Measurements from ENCODE around the gene GGT5. TPM values are rescaled to one million over a fixed set of nuclear protein-coding genes. Genes with fewer than 3 reads are reported as not detected.

Gene GGT5
- total and polyA plus RNA-seq, 8 donors: 2.3 to 18.3 (median 12.0) TPM

DNA sequence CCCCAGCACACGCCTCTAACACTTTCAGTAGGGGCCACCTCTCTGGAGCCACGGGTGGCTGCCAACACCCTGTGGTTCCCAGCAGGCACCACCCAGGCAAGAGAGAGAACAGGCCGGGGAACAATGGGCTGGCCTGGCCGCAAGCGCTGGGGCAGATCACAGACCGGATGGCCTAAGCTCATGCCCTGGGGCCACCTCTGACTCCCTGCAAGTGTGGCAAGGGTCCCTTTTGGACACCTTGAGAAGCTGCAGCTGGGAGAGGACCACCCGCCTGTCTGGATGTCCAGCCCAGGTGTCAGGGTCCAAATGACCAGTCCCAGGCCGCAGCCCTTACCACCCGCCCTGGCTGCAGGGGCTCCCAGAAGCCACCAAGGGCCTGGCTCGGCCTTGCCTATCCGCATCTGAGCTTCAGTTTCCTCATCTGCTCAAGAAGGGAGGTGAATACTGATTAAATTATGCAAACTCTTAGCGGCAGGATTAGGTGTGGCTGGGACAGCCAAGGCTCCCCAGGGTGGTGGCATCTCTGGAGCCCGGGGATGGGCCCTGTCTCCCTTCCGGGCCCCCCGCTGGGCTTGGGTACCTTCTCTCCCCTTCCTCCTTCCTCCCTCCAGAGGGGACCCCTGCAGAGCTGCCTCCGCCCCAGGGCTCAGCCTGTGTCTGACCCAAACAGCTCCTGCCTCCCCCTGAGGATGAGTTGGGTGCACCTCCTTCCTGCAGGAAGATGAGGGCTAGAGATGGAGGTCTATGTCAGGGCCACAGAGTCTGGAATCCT is 64.4 kb downstream of the GGT5 start:
- TF ChIP-seq, protein P1, sequence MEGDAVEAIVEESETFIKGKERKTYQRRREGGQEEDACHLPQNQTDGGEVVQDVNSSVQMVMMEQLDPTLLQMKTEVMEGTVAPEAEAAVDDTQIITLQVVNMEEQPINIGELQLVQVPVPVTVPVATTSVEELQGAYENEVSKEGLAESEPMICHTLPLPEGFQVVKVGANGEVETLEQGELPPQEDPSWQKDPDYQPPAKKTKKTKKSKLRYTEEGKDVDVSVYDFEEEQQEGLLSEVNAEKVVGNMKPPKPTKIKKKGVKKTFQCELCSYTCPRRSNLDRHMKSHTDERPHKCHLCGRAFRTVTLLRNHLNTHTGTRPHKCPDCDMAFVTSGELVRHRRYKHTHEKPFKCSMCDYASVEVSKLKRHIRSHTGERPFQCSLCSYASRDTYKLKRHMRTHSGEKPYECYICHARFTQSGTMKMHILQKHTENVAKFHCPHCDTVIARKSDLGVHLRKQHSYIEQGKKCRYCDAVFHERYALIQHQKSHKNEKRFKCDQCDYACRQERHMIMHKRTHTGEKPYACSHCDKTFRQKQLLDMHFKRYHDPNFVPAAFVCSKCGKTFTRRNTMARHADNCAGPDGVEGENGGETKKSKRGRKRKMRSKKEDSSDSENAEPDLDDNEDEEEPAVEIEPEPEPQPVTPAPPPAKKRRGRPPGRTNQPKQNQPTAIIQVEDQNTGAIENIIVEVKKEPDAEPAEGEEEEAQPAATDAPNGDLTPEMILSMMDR (IDR thresholded peaks at IDR 0.05): no peak
- peak in 1 of 4 donors; percentile 5 for ATAC-seq
- H3K27ac ChIP-seq: no peak overlapping the region
- DNase-seq: peak in 2 of 6 donors; percentile 20 to 60
- no peaks in the 10 kb centered on the region for H3K9me3 ChIP-seq
- intact Hi-C loops (cut with DNase I): no loop called here
- H3K4me1 ChIP-seq: no peaks in the 10 kb centered on the region
- H3K36me3 ChIP-seq: no peaks in the 10 kb centered on the region
- H3K4me3 ChIP-seq: no peak overlapping the region
- no peak for FAIRE-seq
- no peaks in the 10 kb centered on the region for H3K27me3 ChIP-seq
- WGBS, 2 donors: 78 to 83% methylated on average over 16 of the region's 16 CpGs

DNA sequence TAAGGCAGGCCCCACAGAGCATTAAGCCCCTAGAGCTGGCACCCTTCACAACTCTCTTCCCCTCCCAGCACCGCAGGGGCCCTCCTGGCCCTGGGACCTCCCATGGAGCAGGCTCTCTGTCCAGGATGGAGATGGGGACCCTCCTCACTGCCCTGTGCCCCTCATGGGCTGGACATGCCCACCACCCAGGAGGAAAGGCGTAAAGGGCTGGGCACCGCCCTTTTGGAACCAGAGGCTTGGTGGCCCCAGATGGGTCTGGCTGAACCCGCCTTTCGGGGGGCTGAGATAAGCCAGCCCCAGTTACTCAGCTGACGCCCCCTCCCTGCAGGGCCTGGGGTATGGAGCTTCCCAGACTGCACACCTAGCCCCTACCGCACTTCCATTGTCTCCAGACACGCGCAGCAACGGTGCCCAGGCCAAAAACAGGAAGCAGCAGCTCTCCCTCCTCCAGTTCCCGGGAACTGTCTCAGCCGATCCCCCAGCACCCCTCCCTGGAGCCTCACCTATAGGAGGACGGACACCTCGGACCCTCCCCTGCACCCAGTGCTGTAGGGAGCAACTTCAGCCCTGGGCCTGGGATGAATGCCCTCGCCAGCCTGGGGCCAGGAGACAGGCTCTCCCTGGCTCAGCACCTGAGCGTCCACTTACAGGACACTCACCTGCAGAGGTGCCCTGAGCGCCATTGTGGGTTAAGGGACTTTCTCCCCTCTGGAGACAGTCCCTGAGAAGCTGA is 65.2 kb downstream of the GGT5 start:
- H3K4me1 ChIP-seq: no peaks in the 10 kb centered on the region
- DNase-seq: peak in 2 of 6 donors; percentile 15 to 49

DNA sequence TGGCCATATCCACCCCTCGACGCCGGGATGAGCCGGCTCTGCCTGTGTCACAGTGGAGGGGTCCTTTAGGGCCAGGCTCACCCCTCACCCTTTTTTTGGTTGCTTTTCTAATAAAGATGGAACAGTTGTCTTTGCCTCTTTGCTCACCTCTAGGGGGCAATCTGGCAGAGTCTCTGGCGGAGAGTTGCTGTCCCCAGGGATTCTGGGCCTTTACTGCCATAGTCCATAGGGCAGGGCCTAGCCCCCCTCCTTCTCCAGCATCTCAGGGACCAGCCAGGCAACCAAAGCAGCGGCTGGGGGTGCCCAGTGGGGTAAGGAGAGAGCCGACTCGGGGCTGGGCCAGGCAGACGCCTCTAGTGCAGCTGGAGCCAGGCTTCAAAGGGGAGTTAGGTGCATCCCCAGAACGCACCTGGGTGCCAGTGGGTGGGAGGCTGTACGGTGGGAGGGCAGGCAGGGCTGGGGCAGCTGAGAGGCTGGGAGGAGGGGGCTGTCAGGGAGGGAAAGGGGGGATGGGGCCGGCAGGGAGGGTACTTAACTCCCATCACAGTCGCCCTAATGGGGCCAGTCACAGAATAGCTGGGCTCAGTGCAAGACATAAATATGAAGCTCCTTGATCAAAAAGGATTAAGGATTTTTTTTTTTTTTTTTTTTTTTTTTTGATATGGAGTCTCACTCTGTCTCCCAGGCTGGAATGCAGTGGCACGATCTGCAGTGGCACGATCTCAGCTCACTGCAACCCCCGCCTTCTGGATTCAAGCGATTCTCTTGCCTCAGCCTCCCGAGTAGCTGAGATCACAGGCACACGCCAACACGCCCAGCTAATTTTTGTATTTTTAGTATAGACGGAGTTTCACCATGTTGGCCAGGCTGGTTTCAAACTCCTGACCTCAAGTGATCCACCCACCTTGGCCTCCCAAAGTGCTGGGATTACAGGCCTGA is 66.1 kb downstream of the GGT5 start:
- Histone ChIP-seq H3K4me1 (no peaks in the 10 kb centered on the region), H3K27ac (no peak overlapping the region), H3K36me3 (no peaks in the 10 kb centered on the region), H3K4me3 (no peak overlapping the region), H3K27me3 (no peaks in the 10 kb centered on the region), H3K9me3 (no peaks in the 10 kb centered on the region)
- TF ChIP-seq, protein P1 (IDR thresholded peaks at IDR 0.05): no peak
- intact Hi-C loops (cut with DNase I): loop anchor here in 1 of 3 donors (10.0 kb wide), 1 partner anchor 174 kb away; the partner anchor contains the start of gene GSTT4
- WGBS, 2 donors: 89 to 90% methylated on average over 21 of the region's 21 CpGs
- ATAC-seq (no peak), FAIRE-seq (no peak), DNase-seq (peak in 1 of 6 donors; percentile 49)

More for the DNA sequence above, 65.2 kb downstream of the GGT5 start:
- Histone ChIP-seq H3K4me3 (no peak overlapping the region), H3K36me3 (no peaks in the 10 kb centered on the region), H3K27ac (no peak overlapping the region), H3K27me3 (no peaks in the 10 kb centered on the region), H3K9me3 (no peaks in the 10 kb centered on the region)
- ATAC-seq (no peak), FAIRE-seq (no peak)
- intact Hi-C loops (cut with DNase I): loop anchor here in 1 of 3 donors (10.0 kb wide), 1 partner anchor 175 kb away; the partner anchor contains the start of gene GSTT4
- TF ChIP-seq, protein P1 (IDR thresholded peaks at IDR 0.05): no peak
- 79 to 83% methylated on average over 17 of the region's 17 CpGs for WGBS, 2 donors

DNA sequence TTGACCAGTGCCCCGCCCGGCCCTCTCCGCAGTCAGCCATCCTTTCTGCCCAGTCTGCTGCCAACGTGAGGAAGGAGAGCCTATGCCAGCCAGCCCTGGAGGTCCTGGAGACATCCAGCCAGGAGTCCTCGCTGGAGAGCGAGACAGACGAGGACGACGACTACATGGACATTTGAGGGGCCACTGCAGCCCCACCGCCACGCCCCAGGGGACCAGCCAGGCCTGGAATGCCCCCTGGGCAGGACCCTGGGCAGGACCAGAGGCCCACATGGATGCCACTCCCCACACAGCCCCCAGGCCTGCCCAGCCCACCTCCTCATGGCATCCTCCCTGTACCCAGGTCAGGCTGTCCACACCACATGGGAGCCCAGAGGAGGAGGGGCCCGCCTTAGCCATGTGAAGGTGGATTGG is 66.9 kb downstream of the GGT5 start:
- peaks cover 0 to under 1% (median 0%) of the 10 kb centered on the region in 3 donors for H3K36me3 ChIP-seq
- H3K4me3 ChIP-seq: no peak overlapping the region
- DNase-seq: peak in 1 of 6 donors; percentile 70
- no peak for FAIRE-seq
- H3K4me1 ChIP-seq: no peaks in the 10 kb centered on the region
- H3K9me3 ChIP-seq: no peaks in the 10 kb centered on the region
- no peak for ATAC-seq
- H3K27me3 ChIP-seq: no peaks in the 10 kb centered on the region
- no peak overlapping the region for H3K27ac ChIP-seq
- TF ChIP-seq, protein P1 (IDR thresholded peaks at IDR 0.05): no peak
- intact Hi-C loops (cut with DNase I): loop anchor here in 1 of 3 donors (10.0 kb wide), 1 partner anchor 173 kb away; the partner anchor contains the start of gene GSTT4
- WGBS, 2 donors: 94 to 99% methylated on average over 9 to 12 of the region's 12 CpGs

Data from pancreas (tissue), 10 donors.